Endodermal cell (in vitro differentiated cells): ENCODE measurements around the gene TSNAXIP1. TPM values are rescaled to one million over a fixed set of nuclear protein-coding genes. Genes with fewer than 3 reads are reported as not detected.
A peak's percentile ranks its signal among the peaks of the same experiment; 100 is the strongest.

Experiments
- DNase-seq: peaks from one replicate; pipeline ENCODE4 v3.0.0-alpha.2; 2017
- H3K27ac ChIP-seq: 2 replicates; pipeline ENCODE4 v1.5.1; 2013; ENCODE audit warnings: mild to moderate bottlenecking, low read depth, low read length, moderate library complexity
- H3K27me3 ChIP-seq: 2 replicates; pipeline ENCODE4 v1.6.1; 2013; ENCODE audit warnings: mild to moderate bottlenecking, low read length, moderate library complexity; ENCODE audit not compliant: insufficient read depth, control insufficient read depth, poor library complexity, severe bottlenecking
- H3K36me3 ChIP-seq: 2 replicates; pipeline ENCODE4 v1.7.0; 2013; ENCODE audit warnings: mild to moderate bottlenecking, low read length, moderate library complexity; ENCODE audit not compliant: control insufficient read depth, insufficient read depth
- H3K4me1 ChIP-seq: one replicate; pipeline ENCODE4 v1.7.0; 2013; ENCODE audit warnings: low read length; ENCODE audit not compliant: control insufficient read depth, insufficient read depth
- H3K4me3 ChIP-seq: 2 replicates; pipeline ENCODE4 v1.5.1; 2013; ENCODE audit warnings: mild to moderate bottlenecking, low read length, moderate library complexity
- H3K9ac ChIP-seq: 2 replicates; pipeline ENCODE4 v1.6.1; 2013; ENCODE audit warnings: mild to moderate bottlenecking, low read length, moderate library complexity; ENCODE audit not compliant: poor library complexity, severe bottlenecking; ENCODE audit errors: extremely low read depth
- H3K9me3 ChIP-seq: 2 replicates; pipeline ENCODE4 v1.6.1; 2013; ENCODE audit warnings: mild to moderate bottlenecking, low read length, moderate library complexity; ENCODE audit not compliant: control insufficient read depth
- H3K27ac Mint-ChIP-seq: 2 replicates; pipeline ENCODE4 v1.8.0; 2020; ENCODE audit warnings: mixed read lengths
- H3K27me3 Mint-ChIP-seq: 2 replicates; pipeline ENCODE4 v1.8.0; 2021; ENCODE audit warnings: mild to moderate bottlenecking, mixed read lengths; ENCODE audit not compliant: insufficient read depth
- H3K36me3 Mint-ChIP-seq: 2 replicates; pipeline ENCODE4 v1.8.0; 2020; ENCODE audit warnings: low read depth, mixed read lengths
- H3K4me1 Mint-ChIP-seq: 2 replicates; pipeline ENCODE4 v1.8.0; 2020; ENCODE audit warnings: mixed read lengths
- H3K4me3 Mint-ChIP-seq: 2 replicates; pipeline ENCODE4 v1.8.0; 2020; ENCODE audit warnings: mild to moderate bottlenecking, moderate library complexity, mixed read lengths
- H3K9me3 Mint-ChIP-seq: 2 replicates; pipeline ENCODE4 v1.8.0; 2020; ENCODE audit warnings: mild to moderate bottlenecking, mixed read lengths
- WGBS, 2 experiments: methylation state at CpG; one replicate each; pipeline versions ENCODE4 v1.1.5 to v1.1.7; 2013; ENCODE audit warnings: missing lambda C conversion rate in 2 of 2, mixed read lengths in 1 of 2; ENCODE audit not compliant: insufficient coverage in 1 of 2, insufficient read length in 1 of 2; 5-methylcytosine and 5-hydroxymethylcytosine counted together
- total RNA-seq, 2 donors: library from RNA; stranded (reverse); fragmentation: NEBNext Ultra II Directional in 1 of 2; extraction: Animal tissue kit (Norgen Biotek cat#: 25700) in 1 of 2; gene quantifications; 2 replicates in 1 of 2; 3 replicates in 1 of 2; pipeline ENCODE4 v1.2.1, GENCODE V29; 2021
- TF ChIP-seq, protein P1 (sequence below): fragments of 200-600 bp; sonication (generic); conservative IDR thresholded peaks from 2 replicates; pipeline ENCODE4 v1.5.0; 2021; ENCODE audit warnings: antibody characterized with exemption, mild to moderate bottlenecking

Gene TSNAXIP1
- total RNA-seq, 2 donors from 2014 or later, result 2.8 to 3.2 TPM

DNA sequence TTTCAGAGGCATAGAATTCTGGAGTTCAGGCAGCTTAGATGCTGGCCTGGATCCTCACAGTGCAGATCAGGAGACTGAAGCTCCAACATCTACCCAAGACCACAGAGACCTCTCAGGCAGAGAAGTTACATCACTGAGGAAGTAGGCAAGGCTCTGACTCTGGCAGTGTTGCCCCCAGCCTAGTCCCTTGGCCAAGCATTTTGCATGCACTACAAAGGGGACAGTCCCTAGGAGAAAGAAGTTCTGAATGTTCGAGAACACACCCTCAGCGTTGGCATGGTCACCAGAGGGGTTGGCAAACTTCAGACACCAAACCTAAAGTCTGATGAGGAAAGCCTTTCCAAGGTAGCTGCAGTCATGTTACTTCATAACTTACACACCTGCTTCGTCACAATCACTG, 2.8 kb upstream of the TSNAXIP1 start:
- 96 to 100% methylated on average over 2 to 3 of the region's 3 CpGs for WGBS, 2 experiments
- Mint-ChIP-seq H3K4me3 (no peak overlapping the region), H3K27ac (no peak overlapping the region)

GRCh38 chr16:67804853-67805542, 1.7 kb upstream of the TSNAXIP1 start:
- peaks cover 29% of the 10 kb centered on the region for H3K36me3 ChIP-seq
- 91 to 100% methylated on average over 3 to 4 of the region's 4 CpGs for WGBS, 2 experiments
- no peak overlapping the region for H3K27ac ChIP-seq
- Mint-ChIP-seq H3K4me1 (peaks cover 18% of the 10 kb centered on the region), H3K27ac (peak overlapping the region; percentile 94), H3K4me3 (peak overlapping the region; percentile 89), H3K36me3 (peaks cover 35% of the 10 kb centered on the region), H3K27me3 (peaks cover under 1% of the 10 kb centered on the region), H3K9me3 (no peaks in the 10 kb centered on the region)
- H3K27me3 ChIP-seq, result no peaks in the 10 kb centered on the region
- H3K4me1 ChIP-seq, result no peaks in the 10 kb centered on the region
- TF ChIP-seq, protein P1, sequence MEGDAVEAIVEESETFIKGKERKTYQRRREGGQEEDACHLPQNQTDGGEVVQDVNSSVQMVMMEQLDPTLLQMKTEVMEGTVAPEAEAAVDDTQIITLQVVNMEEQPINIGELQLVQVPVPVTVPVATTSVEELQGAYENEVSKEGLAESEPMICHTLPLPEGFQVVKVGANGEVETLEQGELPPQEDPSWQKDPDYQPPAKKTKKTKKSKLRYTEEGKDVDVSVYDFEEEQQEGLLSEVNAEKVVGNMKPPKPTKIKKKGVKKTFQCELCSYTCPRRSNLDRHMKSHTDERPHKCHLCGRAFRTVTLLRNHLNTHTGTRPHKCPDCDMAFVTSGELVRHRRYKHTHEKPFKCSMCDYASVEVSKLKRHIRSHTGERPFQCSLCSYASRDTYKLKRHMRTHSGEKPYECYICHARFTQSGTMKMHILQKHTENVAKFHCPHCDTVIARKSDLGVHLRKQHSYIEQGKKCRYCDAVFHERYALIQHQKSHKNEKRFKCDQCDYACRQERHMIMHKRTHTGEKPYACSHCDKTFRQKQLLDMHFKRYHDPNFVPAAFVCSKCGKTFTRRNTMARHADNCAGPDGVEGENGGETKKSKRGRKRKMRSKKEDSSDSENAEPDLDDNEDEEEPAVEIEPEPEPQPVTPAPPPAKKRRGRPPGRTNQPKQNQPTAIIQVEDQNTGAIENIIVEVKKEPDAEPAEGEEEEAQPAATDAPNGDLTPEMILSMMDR, result no peak
- no peak for DNase-seq
- H3K9ac ChIP-seq, result no peak overlapping the region
- H3K9me3 ChIP-seq, result no peaks in the 10 kb centered on the region
- peak overlapping the region; percentile 98 for H3K4me3 ChIP-seq

More for the DNA sequence above, 2.8 kb upstream of the TSNAXIP1 start:
- peaks cover 29% of the 10 kb centered on the region for H3K36me3 ChIP-seq
- no peaks in the 10 kb centered on the region for H3K27me3 Mint-ChIP-seq
- H3K27me3 ChIP-seq, result no peaks in the 10 kb centered on the region
- peaks cover 18% of the 10 kb centered on the region for H3K4me1 Mint-ChIP-seq
- peaks cover 40% of the 10 kb centered on the region for H3K36me3 Mint-ChIP-seq
- H3K27ac ChIP-seq, result no peak overlapping the region
- no peak overlapping the region for H3K9ac ChIP-seq
- no peak overlapping the region for H3K4me3 ChIP-seq
- H3K9me3 Mint-ChIP-seq, result no peaks in the 10 kb centered on the region
- no peaks in the 10 kb centered on the region for H3K4me1 ChIP-seq
- no peak for DNase-seq
- TF ChIP-seq, protein P1, result no peak
- H3K9me3 ChIP-seq, result no peaks in the 10 kb centered on the region

DNA sequence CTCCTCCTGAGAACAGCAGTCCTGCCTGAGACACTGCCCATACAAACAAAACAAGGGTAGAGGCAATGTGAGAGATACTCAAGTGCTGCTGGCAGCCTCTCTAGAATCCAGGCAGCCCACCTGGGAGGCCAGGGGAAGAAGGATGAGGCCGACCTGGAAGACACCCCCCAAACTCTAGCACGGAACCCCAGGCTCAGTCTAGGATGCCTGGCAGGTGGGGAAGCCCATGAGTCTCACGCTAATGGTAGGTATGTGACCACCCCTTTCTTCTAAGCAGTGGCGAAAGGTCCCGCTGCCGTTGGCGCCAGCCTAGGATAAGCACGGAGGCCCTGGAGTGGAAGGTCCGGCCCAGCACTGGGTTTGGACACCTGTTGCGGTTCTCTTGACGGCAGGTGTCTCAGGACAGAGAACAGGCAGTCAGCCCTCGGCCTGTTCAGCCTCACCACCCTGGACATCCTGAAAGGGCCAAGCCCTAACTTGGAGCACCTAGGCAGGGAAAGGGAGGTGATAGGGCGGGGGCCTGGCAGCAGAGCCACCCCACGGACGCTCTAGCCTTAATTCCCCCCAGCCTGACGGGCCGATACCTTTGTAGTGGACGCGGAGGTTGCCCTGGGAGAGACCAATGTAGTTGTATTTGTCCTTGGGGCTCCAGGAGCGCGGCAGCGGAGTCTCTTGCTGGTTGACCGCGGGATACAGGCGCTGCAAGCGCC, 816 bp upstream of the TSNAXIP1 start:
- no peaks in the 10 kb centered on the region for H3K9me3 ChIP-seq
- H3K27ac ChIP-seq, result peak overlapping the region; percentile 78
- WGBS, 2 experiments, result 1% methylated on average over 13 to 26 of the region's 26 CpGs
- H3K9ac ChIP-seq, result peak overlapping the region; percentile 95
- no peaks in the 10 kb centered on the region for H3K27me3 ChIP-seq
- H3K27me3 Mint-ChIP-seq, result peaks cover 2% of the 10 kb centered on the region
- peaks cover 27% of the 10 kb centered on the region for H3K36me3 Mint-ChIP-seq
- H3K4me3 ChIP-seq, result peak overlapping the region; percentile 98
- H3K4me3 Mint-ChIP-seq, result peak overlapping the region; percentile 89
- H3K36me3 ChIP-seq, result peaks cover 21% of the 10 kb centered on the region
- no peaks in the 10 kb centered on the region for H3K4me1 ChIP-seq
- no peak for DNase-seq
- peak overlapping the region; percentile 94 for H3K27ac Mint-ChIP-seq
- TF ChIP-seq, protein P1, result no peak
- H3K4me1 Mint-ChIP-seq, result peaks cover 18% of the 10 kb centered on the region
- no peaks in the 10 kb centered on the region for H3K9me3 Mint-ChIP-seq
